Fibroblast of lung (primary cell): ENCODE results near the gene AGAP1. TPM values are rescaled to one million over a fixed set of nuclear protein-coding genes. Genes with fewer than 3 reads are reported as not detected.

Experiments used
- DNase-seq, 2 donors: peaks; one replicate each; pipeline versions ENCODE4 v3.0.0 to v3.0.0-alpha.2; 2010; ENCODE audit warnings: low read depth in 2 of 2
- H2AFZ ChIP-seq: 2 replicates; pipeline ENCODE4 v1.5.1; 2012; ENCODE audit warnings: low read length, control low read depth, inconsistent platforms
- H3K27ac ChIP-seq: 2 replicates; pipeline ENCODE4 v1.5.1; 2011; ENCODE audit warnings: low read length, control low read depth; ENCODE audit not compliant: insufficient read depth
- H3K27me3 ChIP-seq: 2 replicates; pipeline ENCODE4 v1.5.1; 2011; ENCODE audit warnings: mild to moderate bottlenecking, low read length; ENCODE audit not compliant: control insufficient read depth, insufficient read depth
- H3K36me3 ChIP-seq: 2 replicates; pipeline ENCODE4 v1.5.1; 2011; ENCODE audit warnings: low read length; ENCODE audit not compliant: control insufficient read depth, insufficient read depth
- H3K4me1 ChIP-seq: 2 replicates; pipeline ENCODE4 v1.5.1; 2011; ENCODE audit warnings: low read length; ENCODE audit not compliant: control insufficient read depth, insufficient read depth; ENCODE audit errors: extremely low read depth
- H3K4me2 ChIP-seq: 2 replicates; pipeline ENCODE4 v1.5.1; 2011; ENCODE audit warnings: low read length, control low read depth; ENCODE audit not compliant: insufficient read depth; ENCODE audit errors: extremely low read depth
- H3K4me3 ChIP-seq, 4 experiments: fragments of 200-600 bp in 1 of 4; sonication (generic) in 1 of 4; replicated peaks in 1 of 4; 2 replicates each; pipeline ENCODE4 v1.5.1; 2011 to 2016; ENCODE audit warnings: low read length in 4 of 4, low read depth in 3 of 4, mild to moderate bottlenecking in 3 of 4, control low read depth in 2 of 4, inconsistent platforms in 1 of 4, mixed read lengths in 1 of 4; ENCODE audit not compliant: insufficient read depth in 1 of 4; ENCODE audit errors: control extremely low read depth in 1 of 4
- H3K79me2 ChIP-seq: 2 replicates; pipeline ENCODE4 v1.5.1; 2012; ENCODE audit warnings: mild to moderate bottlenecking, low read length, inconsistent platforms; ENCODE audit not compliant: control insufficient read depth, insufficient read depth
- H3K9ac ChIP-seq: 2 replicates; pipeline ENCODE4 v1.5.1; 2011; ENCODE audit warnings: mild to moderate bottlenecking, low read length, control low read depth; ENCODE audit not compliant: insufficient read depth
- H3K9me3 ChIP-seq: 2 replicates; pipeline ENCODE4 v1.5.1; 2012; ENCODE audit warnings: low read depth, low read length; ENCODE audit not compliant: control insufficient read depth, insufficient read depth
- H4K20me1 ChIP-seq: 2 replicates; pipeline ENCODE4 v1.5.1; 2011; ENCODE audit warnings: low read length; ENCODE audit not compliant: control insufficient read depth, insufficient read depth; ENCODE audit errors: extremely low read depth
- EZH2 ChIP-seq: IDR thresholded peaks from 2 replicates; pipeline ENCODE4 v1.5.1; 2012; ENCODE audit warnings: low read length, control low read depth, mild to moderate bottlenecking; ENCODE audit errors: missing control alignments
- polyA plus RNA-seq, 2 donors: library from polyadenylated mRNA; depleted of rRNA in 1 of 2; stranded (reverse) in 1 of 2; unstranded in 1 of 2; fragments of >200 nt; gene quantifications; 2 replicates each; pipeline ENCODE4 v1.2.1, GENCODE V29; 2011 to 2012; ENCODE audit warnings: missing spikeins in 1 of 2
- total RNA-seq: library from RNA; depleted of rRNA; stranded (reverse); fragments of >200 nt; gene quantifications from 2 replicates; pipeline ENCODE4 v1.2.1, GENCODE V29; 2014
- TF ChIP-seq, protein P1 (sequence below), 2 donors: IDR thresholded peaks in 1 of 2; conservative IDR thresholded peaks in 1 of 2; 1 replicate in 1 of 2; 2 replicates in 1 of 2; pipeline ENCODE4 v1.5.1; 2011 to 2012; ENCODE audit warnings: low read length in 2 of 2, control low read depth in 1 of 2, inconsistent platforms in 1 of 2, low read depth in 1 of 2, mild to moderate bottlenecking in 1 of 2

AGAP1 gene
- total and polyA plus RNA-seq, 2 donors (not counting 1 experiment from before 2014, with no cell fraction given): 10.6 to 14.0 TPM

DNA sequence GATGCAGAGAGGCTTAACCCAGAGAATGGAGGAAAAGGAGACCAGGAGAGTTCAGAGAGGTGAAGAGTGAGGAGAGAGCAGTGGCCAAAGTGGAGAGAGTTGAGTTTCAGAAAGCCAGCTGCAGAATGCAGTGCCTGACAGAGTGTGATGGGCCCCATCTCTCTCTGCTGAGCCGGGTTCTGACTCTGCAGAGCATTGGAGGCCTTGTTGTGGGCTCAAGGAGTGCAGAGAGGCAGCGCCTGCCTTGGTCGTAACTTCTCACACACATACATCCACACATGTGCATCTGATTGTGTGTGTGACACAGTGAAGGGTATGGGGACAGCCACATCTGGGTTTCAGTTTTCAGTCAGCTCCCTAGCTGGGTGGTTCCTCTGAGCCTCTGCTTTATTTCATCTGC, 58.8 kb downstream of the AGAP1 start:
- no peaks in the 10 kb centered on the region for H3K4me1 ChIP-seq
- H3K9ac ChIP-seq: no peak overlapping the region

DNA sequence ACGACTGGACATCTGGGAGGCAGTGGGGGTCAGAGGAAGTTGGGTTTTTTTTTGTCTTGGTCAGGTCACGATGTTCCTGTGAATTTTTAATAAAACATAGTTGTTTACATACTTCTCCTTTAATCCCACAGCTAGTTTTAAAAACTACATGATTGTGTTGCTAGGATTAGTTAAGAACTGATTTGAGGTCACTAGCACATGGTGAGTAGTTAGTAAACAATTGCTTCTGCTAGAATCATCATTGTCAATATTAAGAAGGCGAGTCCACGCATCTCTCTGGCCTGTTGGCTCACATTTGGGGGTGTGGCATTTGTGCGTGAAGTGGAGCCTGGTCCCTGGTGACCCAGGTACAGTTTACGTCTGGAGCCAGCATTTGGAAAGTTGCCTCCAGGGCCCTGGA, 59.4 kb downstream of the AGAP1 start:
- no peak for TF ChIP-seq EZH2
- TF ChIP-seq, protein P1, sequence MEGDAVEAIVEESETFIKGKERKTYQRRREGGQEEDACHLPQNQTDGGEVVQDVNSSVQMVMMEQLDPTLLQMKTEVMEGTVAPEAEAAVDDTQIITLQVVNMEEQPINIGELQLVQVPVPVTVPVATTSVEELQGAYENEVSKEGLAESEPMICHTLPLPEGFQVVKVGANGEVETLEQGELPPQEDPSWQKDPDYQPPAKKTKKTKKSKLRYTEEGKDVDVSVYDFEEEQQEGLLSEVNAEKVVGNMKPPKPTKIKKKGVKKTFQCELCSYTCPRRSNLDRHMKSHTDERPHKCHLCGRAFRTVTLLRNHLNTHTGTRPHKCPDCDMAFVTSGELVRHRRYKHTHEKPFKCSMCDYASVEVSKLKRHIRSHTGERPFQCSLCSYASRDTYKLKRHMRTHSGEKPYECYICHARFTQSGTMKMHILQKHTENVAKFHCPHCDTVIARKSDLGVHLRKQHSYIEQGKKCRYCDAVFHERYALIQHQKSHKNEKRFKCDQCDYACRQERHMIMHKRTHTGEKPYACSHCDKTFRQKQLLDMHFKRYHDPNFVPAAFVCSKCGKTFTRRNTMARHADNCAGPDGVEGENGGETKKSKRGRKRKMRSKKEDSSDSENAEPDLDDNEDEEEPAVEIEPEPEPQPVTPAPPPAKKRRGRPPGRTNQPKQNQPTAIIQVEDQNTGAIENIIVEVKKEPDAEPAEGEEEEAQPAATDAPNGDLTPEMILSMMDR (conservative IDR thresholded peaks at IDR 0.05 in 1 of 2, IDR thresholded peaks at IDR 0.05 in 1 of 2; ENCODE audit: low read depth in 1 of 2, low read length in 2 of 2): no peak
- Histone ChIP-seq H3K27ac (no peak overlapping the region), H3K36me3 (no peaks in the 10 kb centered on the region), H3K79me2 (peaks cover 9% of the 10 kb centered on the region), H2AFZ (no peak overlapping the region), H3K27me3 (no peaks in the 10 kb centered on the region), H3K9me3 (no peaks in the 10 kb centered on the region), H3K4me1 (peaks cover 2% of the 10 kb centered on the region), H3K4me3 (no peak overlapping the region), H3K4me2 (no peak overlapping the region), H3K9ac (no peak overlapping the region), H4K20me1 (no peaks in the 10 kb centered on the region)
- DNase-seq: no peak

More for the DNA sequence above, 58.8 kb downstream of the AGAP1 start:
- Histone ChIP-seq H3K4me2 (no peak overlapping the region), H4K20me1 (no peaks in the 10 kb centered on the region), H3K79me2 (peaks cover 9% of the 10 kb centered on the region), H2AFZ (no peak overlapping the region), H3K4me3 (no peak overlapping the region), H3K36me3 (no peaks in the 10 kb centered on the region), H3K27me3 (no peaks in the 10 kb centered on the region), H3K9me3 (no peaks in the 10 kb centered on the region), H3K27ac (no peak overlapping the region)
- TF ChIP-seq, protein P1 (conservative IDR thresholded peaks at IDR 0.05 in 1 of 2, IDR thresholded peaks at IDR 0.05 in 1 of 2; ENCODE audit: low read depth in 1 of 2, low read length in 2 of 2): no peak
- TF ChIP-seq EZH2: no peak
- DNase-seq: no peak

DNA sequence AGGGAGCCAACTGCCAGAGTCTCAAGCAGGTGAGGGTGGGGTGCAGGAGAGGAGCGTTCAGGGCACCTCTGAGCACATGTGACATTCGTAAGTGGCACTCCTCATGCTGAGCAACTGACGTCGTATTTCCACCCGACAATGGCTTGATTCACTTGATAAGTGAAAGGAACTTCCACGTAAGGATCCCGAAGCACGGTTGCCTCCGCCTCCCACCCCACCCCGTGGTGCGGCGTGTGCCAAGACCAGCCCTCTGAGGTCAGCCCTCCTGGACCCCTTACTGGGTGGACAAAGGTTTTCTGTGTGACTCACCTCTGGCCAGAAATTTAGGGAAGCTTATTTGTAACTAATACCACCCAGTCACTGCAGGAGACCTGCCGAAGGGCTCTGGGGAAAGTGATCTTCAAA, 59.9 kb downstream of the AGAP1 start:
- Histone ChIP-seq H3K27ac (no peak overlapping the region), H2AFZ (no peak overlapping the region), H3K9ac (no peak overlapping the region), H3K79me2 (peaks cover 9% of the 10 kb centered on the region), H3K36me3 (no peaks in the 10 kb centered on the region), H3K27me3 (no peaks in the 10 kb centered on the region), H3K9me3 (no peaks in the 10 kb centered on the region), H3K4me2 (no peak overlapping the region), H3K4me3 (no peak overlapping the region), H3K4me1 (peaks cover 2% of the 10 kb centered on the region), H4K20me1 (no peaks in the 10 kb centered on the region)
- peak in 1 of 2 donors; percentile 54 for DNase-seq
- TF ChIP-seq EZH2: no peak
- TF ChIP-seq, protein P1 (conservative IDR thresholded peaks at IDR 0.05 in 1 of 2, IDR thresholded peaks at IDR 0.05 in 1 of 2; ENCODE audit: low read depth in 1 of 2, low read length in 2 of 2): no peak
